ENCODE measurements around the gene ZNF264.

The ZNF264 gene

GRCh38 chr19:57263244-57263741 is 72.0 kb downstream of the ZNF264 start:
- TF ChIP-seq CTCF (IDR thresholded peaks at IDR 0.05): no peak
- H3K9me3 ChIP-seq: peaks cover 0 to 79% (median 24%) of the 10 kb centered on the region in 3 donors
- no peak overlapping the region for H3K27ac ChIP-seq
- DNase-seq: no peak
- intact Hi-C loops (cut with DNase I; ENCODE audit: low total_unique reads): no loop called here
- H3K4me3 ChIP-seq: no peak overlapping the region
- H3K4me1 ChIP-seq: no peaks in the 10 kb centered on the region
- no peaks in the 10 kb centered on the region for H3K27me3 ChIP-seq
- H3K36me3 ChIP-seq: peaks cover 37 to 64% (median 56%) of the 10 kb centered on the region in 3 donors

- TF ChIP-seq CTCF (IDR thresholded peaks at IDR 0.05): no peak
- Histone ChIP-seq H3K4me1 (no peaks in the 10 kb centered on the region), H3K36me3 (peaks cover 30 to 38% (median 30%) of the 10 kb centered on the region in 3 donors), H3K27me3 (no peaks in the 10 kb centered on the region), H3K27ac (no peak overlapping the region), H3K9me3 (peaks cover 0 to 44% (median 10%) of the 10 kb centered on the region in 3 donors), H3K4me3 (no peak overlapping the region)
- no peak for DNase-seq
- intact Hi-C loops (cut with DNase I; ENCODE audit: low total_unique reads): no loop called here
Measured at GRCh38 chr19:57267291-57267690, 76.0 kb downstream of the ZNF264 start.

- intact Hi-C loops (cut with DNase I; ENCODE audit: low total_unique reads): no loop called here
- no peak overlapping the region for H3K4me3 ChIP-seq
- no peak overlapping the region for H3K27ac ChIP-seq
- peaks cover 0 to 25% (median 10%) of the 10 kb centered on the region in 3 donors for H3K9me3 ChIP-seq
- peaks cover 20 to 37% (median 26%) of the 10 kb centered on the region in 3 donors for H3K36me3 ChIP-seq
- no peaks in the 10 kb centered on the region for H3K27me3 ChIP-seq
- no peaks in the 10 kb centered on the region for H3K4me1 ChIP-seq
- no peak for TF ChIP-seq CTCF (IDR thresholded peaks at IDR 0.05)
- DNase-seq: no peak
Measured at GRCh38 chr19:57269515-57270250, 78.4 kb downstream of the ZNF264 start.

GRCh38 chr19:57271280-57271679 is 80.0 kb downstream of the ZNF264 start:
- no peak for DNase-seq
- TF ChIP-seq CTCF (IDR thresholded peaks at IDR 0.05): no peak
- intact Hi-C loops (cut with DNase I; ENCODE audit: low total_unique reads): no loop called here

More at GRCh38 chr19:57271280-57271679, 80.0 kb downstream of the ZNF264 start:
- H3K4me1 ChIP-seq: no peaks in the 10 kb centered on the region
- peaks cover 20 to 37% (median 29%) of the 10 kb centered on the region in 3 donors for H3K36me3 ChIP-seq
- no peak overlapping the region for H3K27ac ChIP-seq
- H3K9me3 ChIP-seq: peaks cover 0 to 10% (median 9%) of the 10 kb centered on the region in 3 donors
- H3K27me3 ChIP-seq: no peaks in the 10 kb centered on the region
- no peak overlapping the region for H3K4me3 ChIP-seq
